Endothelial cell of umbilical vein (primary cell): Measurements from ENCODE around the gene KDM4C. TPM values are rescaled to one million over a fixed set of nuclear protein-coding genes. Genes with fewer than 3 reads are reported as not detected.

Experiments
- BruUV-seq: library from RNA; stranded (reverse); fragments of 400-500 nt; replicated peaks from 2 replicates; lab custom pipeline; 2021; lab: Mats Ljungman, UMichigan
- CTCF ChIA-PET: fragments of 300-600, 350-600 bp; sonication (Branson Sonifier 250); formaldehyde crosslinking; loops from one replicate; lab custom pipeline; 2021; ENCODE audit warnings: antibody characterized with exemption, inconsistent platforms; lab: Charles Lee
- POLR2A ChIA-PET: fragments of 300-600, 350-600 bp; sonication (Branson Sonifier 250); formaldehyde crosslinking; loops from one replicate; lab custom pipeline; 2021; ENCODE audit warnings: antibody characterized with exemption, inconsistent platforms; lab: Charles Lee
- DNase-seq: peaks from one replicate; pipeline ENCODE4 v3.0.0-alpha.2; 2011; ENCODE audit warnings: low read depth, low spot score
- FAIRE-seq: peaks from 2 replicates; lab custom pipeline; 2011; peaks lifted over from hg19 to GRCh38; lab: Jason Lieb, UNC
- H2AFZ ChIP-seq: 2 replicates; pipeline ENCODE4 v1.6.0; 2012; ENCODE audit warnings: low read depth, low read length, control low read depth, inconsistent platforms
- H3K27ac ChIP-seq: 2 replicates; pipeline ENCODE4 v1.5.1; 2011; ENCODE audit warnings: low read depth, mild to moderate bottlenecking, control low read depth, low read length, moderate library complexity; ENCODE audit not compliant: insufficient read depth
- H3K27me3 ChIP-seq, 2 experiments: 2 replicates each; pipeline versions ENCODE4 v1.6.0 to v1.6.1; 2011; ENCODE audit warnings: low read length in 2 of 2, mixed read lengths in 1 of 2; ENCODE audit not compliant: control insufficient read depth in 2 of 2, insufficient read depth in 2 of 2
- H3K36me3 ChIP-seq, 2 experiments: 2 replicates in 1 of 2; 3 replicates in 1 of 2; pipeline ENCODE4 v1.5.1; 2011; ENCODE audit warnings: low read length in 2 of 2, mild to moderate bottlenecking in 1 of 2, moderate library complexity in 1 of 2; ENCODE audit not compliant: control insufficient read depth in 2 of 2, insufficient read depth in 2 of 2; ENCODE audit errors: extremely low read depth in 1 of 2
- H3K4me1 ChIP-seq: 3 replicates; pipeline ENCODE4 v1.5.1; 2011; ENCODE audit warnings: mild to moderate bottlenecking, low read length; ENCODE audit not compliant: control insufficient read depth, insufficient read depth; ENCODE audit errors: extremely low read depth
- H3K4me2 ChIP-seq: 2 replicates; pipeline ENCODE4 v1.6.1; 2011; ENCODE audit warnings: low read length, control low read depth, mixed read lengths; ENCODE audit not compliant: insufficient read depth
- H3K4me3 ChIP-seq, 3 experiments: fragments of 200-600 bp in 1 of 3; sonication (generic), shearing (Covaris generic) in 1 of 3; replicated peaks in 1 of 3; 2 replicates each; pipeline ENCODE4 v1.5.1; 2011 to 2016; ENCODE audit warnings: control low read depth in 3 of 3, low read length in 3 of 3, mild to moderate bottlenecking in 2 of 3, inconsistent platforms in 1 of 3, low read depth in 1 of 3, moderate library complexity in 1 of 3; ENCODE audit not compliant: insufficient read depth in 1 of 3
- H3K79me2 ChIP-seq: 2 replicates; pipeline ENCODE4 v1.6.0; 2012; ENCODE audit warnings: low read length, inconsistent platforms; ENCODE audit not compliant: control insufficient read depth, insufficient read depth
- H3K9ac ChIP-seq: replicated peaks from 2 replicates; pipeline ENCODE3; 2011; ENCODE audit warnings: low read length, control low read depth; ENCODE audit not compliant: insufficient read depth; ENCODE audit errors: extremely low read depth
- H3K9me1 ChIP-seq: replicated peaks from 3 replicates; pipeline ENCODE4 v1.6.0; 2011; ENCODE audit warnings: mild to moderate bottlenecking, low read length; ENCODE audit not compliant: control insufficient read depth, insufficient read depth; ENCODE audit errors: extremely low read depth
- H3K9me3 ChIP-seq: replicated peaks from 2 replicates; pipeline ENCODE4 v1.5.1; 2012; ENCODE audit warnings: low read length, inconsistent platforms; ENCODE audit not compliant: control insufficient read depth, insufficient read depth
- H4K20me1 ChIP-seq: replicated peaks from 2 replicates; pipeline ENCODE3; 2011; ENCODE audit warnings: mild to moderate bottlenecking, low read length; ENCODE audit not compliant: control insufficient read depth, insufficient read depth; ENCODE audit errors: extremely low read depth
- EZH2 ChIP-seq: IDR thresholded peaks from 2 replicates; pipeline ENCODE4 v1.6.1; 2012; ENCODE audit warnings: borderline replicate concordance, low read depth, mild to moderate bottlenecking, moderate library complexity, low read length, inconsistent platforms; ENCODE audit not compliant: severe bottlenecking
- FOS ChIP-seq: IDR thresholded peaks from 2 replicates; pipeline ENCODE4 v1.6.1; 2011; ENCODE audit warnings: mild to moderate bottlenecking, low read length, moderate library complexity, borderline replicate concordance; ENCODE audit not compliant: insufficient read depth
- GATA2 ChIP-seq: IDR thresholded peaks from 2 replicates; pipeline ENCODE4 v1.7.0; 2011; ENCODE audit warnings: low read depth, mild to moderate bottlenecking, moderate library complexity, mixed read lengths, low read length; ENCODE audit not compliant: insufficient read length, insufficient read depth
- JUN ChIP-seq: IDR thresholded peaks from 2 replicates; pipeline ENCODE4 v1.6.1; 2011; ENCODE audit warnings: borderline replicate concordance, low read depth; ENCODE audit not compliant: insufficient read length, insufficient read depth
- MYC ChIP-seq: IDR thresholded peaks from one replicate; pipeline ENCODE4 v1.6.1; 2011; ENCODE audit warnings: mild to moderate bottlenecking, low read depth, low read length
- POLR2A ChIP-seq: IDR thresholded peaks from 2 replicates; pipeline ENCODE4 v1.6.1; 2012; ENCODE audit warnings: low read depth, mild to moderate bottlenecking, control low read depth, low read length
- POLR2AphosphoS5 ChIP-seq: IDR thresholded peaks from 2 replicates; pipeline ENCODE4 v1.6.1; 2012; ENCODE audit warnings: low read depth, mild to moderate bottlenecking, control low read depth, low read length, moderate library complexity; ENCODE audit not compliant: insufficient read depth
- dilution Hi-C: fragments of 300-500 bp; cut with MboI; formaldehyde crosslinking; loops from one replicate; pipeline ENCODE4 v1.15.0; 2019; ENCODE audit warnings: low sequenced_read_pairs; ENCODE audit not compliant: extremely low pct_ligation_motif_present
- intact Hi-C: fragments of 100-400 bp; cut with micrococcal nuclease; formaldehyde crosslinking; loops from one replicate; pipeline ENCODE4 v1.10.0; 2022
- polyA plus RNA-seq, 4 experiments: library from polyadenylated mRNA; depleted of rRNA in 3 of 4; stranded (reverse) in 3 of 4; unstranded in 1 of 4; fragments of >200 nt; gene quantifications; 2 replicates each; pipeline versions ENCODE4 v1.2.1 to v1.2.3, GENCODE V29; 2011 to 2012; ENCODE audit warnings: missing spikeins in 1 of 4
- total RNA-seq: library from RNA; stranded (reverse); gene quantifications from 2 replicates; pipeline ENCODE4 v1.2.3, GENCODE V29; 2021
- TF ChIP-seq, protein P1 (sequence below): IDR thresholded peaks from 2 replicates; pipeline ENCODE4 v1.6.1; 2011; ENCODE audit not compliant: insufficient read depth, insufficient read length
- TF ChIP-seq, protein P2 (sequence below), 2 donors: IDR thresholded peaks; 1 replicate in 1 of 2; 2 replicates in 1 of 2; pipeline ENCODE4 v1.5.1; 2011; ENCODE audit warnings: low read length in 2 of 2, mild to moderate bottlenecking in 2 of 2, moderate library complexity in 2 of 2, control low read depth in 1 of 2, inconsistent platforms in 1 of 2, low read depth in 1 of 2; ENCODE audit not compliant: insufficient read depth in 1 of 2; ENCODE audit errors: extremely low read depth in 1 of 2

The KDM4C gene
- total and polyA plus RNA-seq, 2 donors (not counting 3 experiments of a cell fraction or from before 2014, with no cell fraction given) = 5.4 to 15.0 TPM

DNA sequence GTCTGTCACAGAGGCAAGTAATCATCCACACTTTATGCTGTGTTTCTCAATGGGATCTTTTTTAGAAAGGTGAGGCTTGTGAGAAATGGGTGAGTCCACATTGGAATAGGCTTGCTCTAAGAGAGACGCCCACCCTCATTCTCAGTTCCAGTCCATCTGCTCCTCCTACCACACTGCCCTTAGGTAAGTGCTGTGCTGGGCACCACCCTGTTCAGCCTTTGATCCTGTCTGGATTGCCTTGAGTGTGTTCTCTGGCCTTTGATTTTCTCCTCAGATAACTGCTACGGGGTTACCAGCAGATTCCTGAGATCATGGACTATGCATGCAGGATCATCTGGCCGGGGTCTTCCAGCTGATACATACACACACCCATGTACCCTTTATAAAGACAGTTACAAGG, 328.6 kb downstream of the KDM4C start:
- Histone ChIP-seq H3K4me2 (no peak overlapping the region), H3K9me3 (no peaks in the 10 kb centered on the region), H3K27ac (no peak overlapping the region), H3K4me3 (no peak overlapping the region), H3K27me3 (no peaks in the 10 kb centered on the region), H3K79me2 (no peaks in the 10 kb centered on the region), H2AFZ (no peak overlapping the region), H3K9me1 (no peaks in the 10 kb centered on the region), H3K36me3 (no peaks in the 10 kb centered on the region), H4K20me1 (no peaks in the 10 kb centered on the region), H3K4me1 (no peaks in the 10 kb centered on the region), H3K9ac (no peak overlapping the region)
- BruUV-seq = no TSS peak
- intact Hi-C loops = no loop called here
- POLR2A ChIA-PET = no interaction called here
- TF ChIP-seq, protein P1, sequence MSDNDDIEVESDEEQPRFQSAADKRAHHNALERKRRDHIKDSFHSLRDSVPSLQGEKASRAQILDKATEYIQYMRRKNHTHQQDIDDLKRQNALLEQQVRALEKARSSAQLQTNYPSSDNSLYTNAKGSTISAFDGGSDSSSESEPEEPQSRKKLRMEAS = no peak
- TF ChIP-seq JUN = no peak
- TF ChIP-seq EZH2 = no peak
- TF ChIP-seq, protein P2, sequence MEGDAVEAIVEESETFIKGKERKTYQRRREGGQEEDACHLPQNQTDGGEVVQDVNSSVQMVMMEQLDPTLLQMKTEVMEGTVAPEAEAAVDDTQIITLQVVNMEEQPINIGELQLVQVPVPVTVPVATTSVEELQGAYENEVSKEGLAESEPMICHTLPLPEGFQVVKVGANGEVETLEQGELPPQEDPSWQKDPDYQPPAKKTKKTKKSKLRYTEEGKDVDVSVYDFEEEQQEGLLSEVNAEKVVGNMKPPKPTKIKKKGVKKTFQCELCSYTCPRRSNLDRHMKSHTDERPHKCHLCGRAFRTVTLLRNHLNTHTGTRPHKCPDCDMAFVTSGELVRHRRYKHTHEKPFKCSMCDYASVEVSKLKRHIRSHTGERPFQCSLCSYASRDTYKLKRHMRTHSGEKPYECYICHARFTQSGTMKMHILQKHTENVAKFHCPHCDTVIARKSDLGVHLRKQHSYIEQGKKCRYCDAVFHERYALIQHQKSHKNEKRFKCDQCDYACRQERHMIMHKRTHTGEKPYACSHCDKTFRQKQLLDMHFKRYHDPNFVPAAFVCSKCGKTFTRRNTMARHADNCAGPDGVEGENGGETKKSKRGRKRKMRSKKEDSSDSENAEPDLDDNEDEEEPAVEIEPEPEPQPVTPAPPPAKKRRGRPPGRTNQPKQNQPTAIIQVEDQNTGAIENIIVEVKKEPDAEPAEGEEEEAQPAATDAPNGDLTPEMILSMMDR (IDR thresholded peaks at IDR 0.05; ENCODE audit: extremely low read depth in 1 of 2, insufficient read depth in 1 of 2, low read depth in 1 of 2, low read length in 2 of 2) = no peak
- TF ChIP-seq POLR2A = no peak
- no peak for TF ChIP-seq FOS
- no peak for TF ChIP-seq GATA2
- TF ChIP-seq MYC = no peak
- no peak for TF ChIP-seq POLR2AphosphoS5
- CTCF ChIA-PET = interaction anchor here (1.0 kb wide), 1 partner anchor 12 kb away, joined by 3 read pairs; no protein-coding TSS in a partner anchor
- DNase-seq (no peak), FAIRE-seq (no peak)
- dilution Hi-C loops = no loop called here
